Liver (tissue), 9 donors: ENCODE results near the gene A2ML1. TPM values are rescaled to one million over a fixed set of nuclear protein-coding genes. Genes with fewer than 3 reads are reported as not detected.

ENCODE experiments used
- DNase-seq: peaks from one replicate; pipeline ENCODE4 v3.0.0-alpha.2; 2017; ENCODE audit warnings: low spot score
- H3K27ac ChIP-seq, 2 donors: one replicate each; pipeline ENCODE4 v1.7.0; 2013; ENCODE audit warnings: inconsistent platforms in 2 of 2, low read length in 2 of 2, control low read depth in 1 of 2, low read depth in 1 of 2, mild to moderate bottlenecking in 1 of 2
- H3K27me3 ChIP-seq, 4 donors: one replicate each; pipeline versions ENCODE4 v1.6.1 to v1.7.0; 2013; ENCODE audit warnings: low read length in 3 of 4, inconsistent platforms in 1 of 4, mild to moderate bottlenecking in 1 of 4, moderate library complexity in 1 of 4; ENCODE audit not compliant: control insufficient read depth in 4 of 4, insufficient read depth in 4 of 4
- H3K36me3 ChIP-seq, 4 donors: one replicate each; pipeline versions ENCODE4 v1.6.1 to v1.7.0; 2013; ENCODE audit warnings: low read length in 3 of 4, mild to moderate bottlenecking in 3 of 4, low read depth in 1 of 4, moderate library complexity in 1 of 4; ENCODE audit not compliant: control insufficient read depth in 4 of 4, insufficient read depth in 3 of 4
- H3K4me1 ChIP-seq, 4 donors: one replicate each; pipeline versions ENCODE4 v1.6.1 to v1.7.0; 2013; ENCODE audit warnings: low read length in 3 of 4, mild to moderate bottlenecking in 3 of 4, moderate library complexity in 1 of 4; ENCODE audit not compliant: control insufficient read depth in 4 of 4, insufficient read depth in 4 of 4
- H3K4me3 ChIP-seq, 3 donors: one replicate each; pipeline versions ENCODE4 v1.6.1 to v1.7.0; 2013; ENCODE audit warnings: low read length in 3 of 3, control low read depth in 1 of 3, low read depth in 1 of 3, mild to moderate bottlenecking in 1 of 3
- H3K9ac ChIP-seq, 2 donors: one replicate each; pipeline ENCODE4 v1.7.0; 2013; ENCODE audit warnings: low read length in 2 of 2, mild to moderate bottlenecking in 2 of 2, moderate library complexity in 2 of 2, control low read depth in 1 of 2, low read depth in 1 of 2
- H3K9me3 ChIP-seq, 4 donors: one replicate each; pipeline versions ENCODE4 v1.6.1 to v1.7.0; 2013; ENCODE audit warnings: low read length in 3 of 4; ENCODE audit not compliant: control insufficient read depth in 4 of 4
- ATF3 ChIP-seq: IDR thresholded peaks from 2 replicates; pipeline ENCODE4 v1.6.1; 2016; ENCODE audit warnings: antibody characterized with exemption
- CTCF ChIP-seq: fragments of 150-350 bp; IDR thresholded peaks from 2 replicates; pipeline ENCODE4 v1.5.1; 2017; ENCODE audit warnings: improper control_type of control experiment, low read depth, low read length; ENCODE audit not compliant: missing input control
- EGR1 ChIP-seq, 2 donors: IDR thresholded peaks; 2 replicates each; pipeline ENCODE4 v1.6.1; 2016 to 2018; ENCODE audit warnings: antibody characterized with exemption in 2 of 2, low read depth in 2 of 2
- FOXA1 ChIP-seq: IDR thresholded peaks from 2 replicates; pipeline ENCODE4 v1.6.1; 2016; ENCODE audit warnings: antibody characterized with exemption
- FOXA2 ChIP-seq: IDR thresholded peaks from 2 replicates; pipeline ENCODE4 v1.6.1; 2016; ENCODE audit warnings: antibody characterized with exemption
- GABPA ChIP-seq, 2 donors: IDR thresholded peaks in 1 of 2; conservative IDR thresholded peaks in 1 of 2; 2 replicates each; pipeline ENCODE4 v1.6.1; 2016; ENCODE audit warnings: antibody characterized with exemption in 2 of 2, mild to moderate bottlenecking in 1 of 2, moderate library complexity in 1 of 2
- HNF4G ChIP-seq: IDR thresholded peaks from 2 replicates; pipeline ENCODE4 v1.6.1; 2016; ENCODE audit warnings: antibody characterized with exemption
- RAD21 ChIP-seq, 2 donors: IDR thresholded peaks; 2 replicates each; pipeline ENCODE4 v1.6.1; 2016; ENCODE audit warnings: antibody characterized with exemption in 2 of 2, mild to moderate bottlenecking in 2 of 2
- YY1 ChIP-seq: IDR thresholded peaks from 2 replicates; pipeline ENCODE4 v1.6.1; 2016; ENCODE audit warnings: antibody characterized with exemption, mild to moderate bottlenecking
- WGBS: extraction: QIAGEN DNeasy Blood & Tissue Kit; methylation state at CpG from one replicate; pipeline ENCODE4 v1.1.7; 2013; 5-methylcytosine and 5-hydroxymethylcytosine counted together
- polyA plus RNA-seq, 2 donors: library from polyadenylated mRNA; stranded (reverse) in 1 of 2; unstranded in 1 of 2; fragments of 200-250 nt in 1 of 2; fragments of >200 nt in 1 of 2; fragmentation: Nextera tagmentation in 1 of 2; extraction: Ambion mirVana in 1 of 2; gene quantifications; one replicate each; pipeline versions ENCODE4 v1.2.1 to v1.2.3, GENCODE V29; 2013 to 2015
- total RNA-seq, 2 donors: library from RNA; depleted of rRNA; stranded (reverse); fragments of >200 nt; gene quantifications; one replicate each; pipeline ENCODE4 v1.2.3, GENCODE V29; 2014
- TF ChIP-seq, protein P1 (sequence below): IDR thresholded peaks from 2 replicates; pipeline ENCODE4 v1.6.1; 2016; ENCODE audit warnings: antibody characterized with exemption, mild to moderate bottlenecking
- donor health status: healthy.
- donor health status: healthy.
- donor health status: healthy.
- donor health status: healthy.
- donor health status: healthy.

The A2ML1 gene
- total and polyA plus RNA-seq, 4 donors: 0.03 to 0.19 TPM; not detected in 2

DNA sequence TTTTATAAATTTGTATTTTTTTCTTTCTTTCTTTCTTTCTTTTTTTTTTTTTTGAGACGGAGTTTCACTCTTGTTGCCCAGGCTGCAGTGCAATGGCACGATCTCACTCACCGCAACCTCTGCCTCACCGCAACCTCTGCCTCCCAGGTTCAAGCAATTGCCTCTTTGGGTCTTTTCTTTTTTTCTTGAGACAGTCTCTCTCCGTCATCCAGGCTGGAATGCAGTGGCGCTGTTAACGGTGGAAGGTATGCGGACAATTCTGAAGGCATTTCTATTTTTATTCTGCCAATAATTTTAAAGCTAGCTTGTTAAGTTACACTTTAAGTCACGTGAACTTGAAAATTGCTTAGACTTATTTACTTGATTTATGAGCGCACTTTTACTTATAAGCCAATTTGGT lies 83.1 kb downstream of the A2ML1 start (continued):
- no peak for TF ChIP-seq CTCF

GRCh38 chr12:8906266-8907180 lies 84.1 kb downstream of the A2ML1 start:
- no peak overlapping the region for H3K27ac ChIP-seq
- 84% methylated on average over 16 of the region's 16 CpGs for WGBS
- no peak overlapping the region for H3K9ac ChIP-seq

DNA sequence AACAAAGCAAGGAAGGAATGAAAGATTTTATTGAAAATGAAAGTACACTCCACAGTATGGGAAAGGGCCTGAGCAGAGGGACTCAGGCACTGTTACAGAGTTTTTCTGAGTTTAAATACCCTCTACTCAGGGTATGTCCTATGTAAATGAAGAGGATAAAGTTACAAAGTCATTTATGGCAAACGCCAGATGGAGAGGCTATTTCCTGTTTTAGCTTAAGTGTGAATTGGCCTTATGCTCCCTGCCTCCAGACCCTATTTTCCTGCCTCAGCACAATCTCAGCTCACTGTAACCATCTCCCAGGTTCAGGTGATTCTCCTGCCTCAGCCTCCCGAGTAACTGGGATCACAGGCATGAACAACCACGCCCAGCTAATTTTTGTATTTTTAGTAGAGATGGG lies 85.1 kb downstream of the A2ML1 start:
- no peak overlapping the region for H3K4me3 ChIP-seq
- no peak overlapping the region for H3K9ac ChIP-seq
- TF ChIP-seq FOXA2: no peak
- TF ChIP-seq RAD21 (IDR thresholded peaks at IDR 0.05): no peak
- TF ChIP-seq ATF3: no peak
- TF ChIP-seq, protein P1, sequence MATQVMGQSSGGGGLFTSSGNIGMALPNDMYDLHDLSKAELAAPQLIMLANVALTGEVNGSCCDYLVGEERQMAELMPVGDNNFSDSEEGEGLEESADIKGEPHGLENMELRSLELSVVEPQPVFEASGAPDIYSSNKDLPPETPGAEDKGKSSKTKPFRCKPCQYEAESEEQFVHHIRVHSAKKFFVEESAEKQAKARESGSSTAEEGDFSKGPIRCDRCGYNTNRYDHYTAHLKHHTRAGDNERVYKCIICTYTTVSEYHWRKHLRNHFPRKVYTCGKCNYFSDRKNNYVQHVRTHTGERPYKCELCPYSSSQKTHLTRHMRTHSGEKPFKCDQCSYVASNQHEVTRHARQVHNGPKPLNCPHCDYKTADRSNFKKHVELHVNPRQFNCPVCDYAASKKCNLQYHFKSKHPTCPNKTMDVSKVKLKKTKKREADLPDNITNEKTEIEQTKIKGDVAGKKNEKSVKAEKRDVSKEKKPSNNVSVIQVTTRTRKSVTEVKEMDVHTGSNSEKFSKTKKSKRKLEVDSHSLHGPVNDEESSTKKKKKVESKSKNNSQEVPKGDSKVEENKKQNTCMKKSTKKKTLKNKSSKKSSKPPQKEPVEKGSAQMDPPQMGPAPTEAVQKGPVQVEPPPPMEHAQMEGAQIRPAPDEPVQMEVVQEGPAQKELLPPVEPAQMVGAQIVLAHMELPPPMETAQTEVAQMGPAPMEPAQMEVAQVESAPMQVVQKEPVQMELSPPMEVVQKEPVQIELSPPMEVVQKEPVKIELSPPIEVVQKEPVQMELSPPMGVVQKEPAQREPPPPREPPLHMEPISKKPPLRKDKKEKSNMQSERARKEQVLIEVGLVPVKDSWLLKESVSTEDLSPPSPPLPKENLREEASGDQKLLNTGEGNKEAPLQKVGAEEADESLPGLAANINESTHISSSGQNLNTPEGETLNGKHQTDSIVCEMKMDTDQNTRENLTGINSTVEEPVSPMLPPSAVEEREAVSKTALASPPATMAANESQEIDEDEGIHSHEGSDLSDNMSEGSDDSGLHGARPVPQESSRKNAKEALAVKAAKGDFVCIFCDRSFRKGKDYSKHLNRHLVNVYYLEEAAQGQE: no peak
- no peak for DNase-seq
- H3K27me3 ChIP-seq: no peaks in the 10 kb centered on the region
- no peak overlapping the region for H3K27ac ChIP-seq
- H3K4me1 ChIP-seq: no peaks in the 10 kb centered on the region
- 84% methylated on average over 3 of the region's 3 CpGs for WGBS
- no peaks in the 10 kb centered on the region for H3K36me3 ChIP-seq
- H3K9me3 ChIP-seq: no peaks in the 10 kb centered on the region

More at GRCh38 chr12:8906266-8907180, 84.1 kb downstream of the A2ML1 start:
- H3K27me3 ChIP-seq: no peaks in the 10 kb centered on the region
- H3K4me1 ChIP-seq: no peaks in the 10 kb centered on the region
- DNase-seq: no peak
- TF ChIP-seq FOXA1: no peak
- no peak for TF ChIP-seq HNF4G
- TF ChIP-seq EGR1 (IDR thresholded peaks at IDR 0.05; ENCODE audit: low read depth in 2 of 2): no peak
- TF ChIP-seq GABPA (IDR thresholded peaks at IDR 0.05 in 1 of 2, conservative IDR thresholded peaks at IDR 0.05 in 1 of 2): no peak
- no peak for TF ChIP-seq YY1
- no peaks in the 10 kb centered on the region for H3K9me3 ChIP-seq
- no peaks in the 10 kb centered on the region for H3K36me3 ChIP-seq
- H3K4me3 ChIP-seq: no peak overlapping the region
